ENCODE measurements around the gene CBLN1. TPM values are rescaled to one million over a fixed set of nuclear protein-coding genes. Genes with fewer than 3 reads are reported as not detected.

CBLN1 gene
- total RNA-seq, result under 1 TPM in 1 of 2 donors, not detected in 1; 0.26 TPM

DNA sequence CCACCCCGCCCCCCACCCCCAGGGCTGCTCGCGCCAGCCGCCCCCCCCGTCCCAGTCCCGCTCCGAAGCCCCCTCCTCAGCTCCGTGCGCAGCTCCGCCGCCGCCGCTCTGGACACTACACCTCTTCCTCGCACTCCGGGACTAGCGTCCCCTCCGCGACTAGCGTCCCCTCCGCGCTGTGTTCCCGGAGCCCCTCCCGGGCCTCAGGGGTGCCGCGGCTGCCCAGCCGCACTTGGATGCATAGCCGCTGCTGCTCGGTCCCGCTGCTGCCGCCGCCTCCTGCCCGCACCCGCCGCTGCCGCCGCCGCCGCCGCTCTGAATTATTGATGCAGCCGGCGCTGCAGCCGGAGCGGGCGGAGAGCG is at the start of gene CBLN1:
Gene CBLN1 (minus strand): TSS at position 359 of the 363 bp plus-strand sequence. CDS start 373 bp downstream, outside the sequence.
- H3K9me3 ChIP-seq, result no peaks in the 10 kb centered on the region
- 1 to 13% methylated on average over 3 to 38 of the region's 45 CpGs for WGBS, 2 donors
- H3K27ac ChIP-seq, result peak within 1 kb of the TSS; percentile 59 to 80 (median 66)
- intact Hi-C loops (cut with DNase I), result no loop called here
- TF ChIP-seq POLR2A (IDR thresholded peaks at IDR 0.05), result peak; percentile 1 to 22 (median 17)
- TF ChIP-seq, protein P1, sequence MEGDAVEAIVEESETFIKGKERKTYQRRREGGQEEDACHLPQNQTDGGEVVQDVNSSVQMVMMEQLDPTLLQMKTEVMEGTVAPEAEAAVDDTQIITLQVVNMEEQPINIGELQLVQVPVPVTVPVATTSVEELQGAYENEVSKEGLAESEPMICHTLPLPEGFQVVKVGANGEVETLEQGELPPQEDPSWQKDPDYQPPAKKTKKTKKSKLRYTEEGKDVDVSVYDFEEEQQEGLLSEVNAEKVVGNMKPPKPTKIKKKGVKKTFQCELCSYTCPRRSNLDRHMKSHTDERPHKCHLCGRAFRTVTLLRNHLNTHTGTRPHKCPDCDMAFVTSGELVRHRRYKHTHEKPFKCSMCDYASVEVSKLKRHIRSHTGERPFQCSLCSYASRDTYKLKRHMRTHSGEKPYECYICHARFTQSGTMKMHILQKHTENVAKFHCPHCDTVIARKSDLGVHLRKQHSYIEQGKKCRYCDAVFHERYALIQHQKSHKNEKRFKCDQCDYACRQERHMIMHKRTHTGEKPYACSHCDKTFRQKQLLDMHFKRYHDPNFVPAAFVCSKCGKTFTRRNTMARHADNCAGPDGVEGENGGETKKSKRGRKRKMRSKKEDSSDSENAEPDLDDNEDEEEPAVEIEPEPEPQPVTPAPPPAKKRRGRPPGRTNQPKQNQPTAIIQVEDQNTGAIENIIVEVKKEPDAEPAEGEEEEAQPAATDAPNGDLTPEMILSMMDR (IDR thresholded peaks at IDR 0.05), result no peak
- H3K4me3 ChIP-seq, result peak within 1 kb of the TSS; percentile 2 to 16
- no peak for ATAC-seq
- no peak for DNase-seq
- H3K4me1 ChIP-seq, result peaks cover 33% of the 10 kb centered on the region
- no peaks in the 10 kb centered on the region for H3K36me3 ChIP-seq (replicated peaks in 1 of 2; ENCODE audit: insufficient read depth in 1 of 2, low read depth in 2 of 2)
- H3K27me3 ChIP-seq, result peaks cover 3 to 43% of the 10 kb centered on the region in 2 donors

DNA sequence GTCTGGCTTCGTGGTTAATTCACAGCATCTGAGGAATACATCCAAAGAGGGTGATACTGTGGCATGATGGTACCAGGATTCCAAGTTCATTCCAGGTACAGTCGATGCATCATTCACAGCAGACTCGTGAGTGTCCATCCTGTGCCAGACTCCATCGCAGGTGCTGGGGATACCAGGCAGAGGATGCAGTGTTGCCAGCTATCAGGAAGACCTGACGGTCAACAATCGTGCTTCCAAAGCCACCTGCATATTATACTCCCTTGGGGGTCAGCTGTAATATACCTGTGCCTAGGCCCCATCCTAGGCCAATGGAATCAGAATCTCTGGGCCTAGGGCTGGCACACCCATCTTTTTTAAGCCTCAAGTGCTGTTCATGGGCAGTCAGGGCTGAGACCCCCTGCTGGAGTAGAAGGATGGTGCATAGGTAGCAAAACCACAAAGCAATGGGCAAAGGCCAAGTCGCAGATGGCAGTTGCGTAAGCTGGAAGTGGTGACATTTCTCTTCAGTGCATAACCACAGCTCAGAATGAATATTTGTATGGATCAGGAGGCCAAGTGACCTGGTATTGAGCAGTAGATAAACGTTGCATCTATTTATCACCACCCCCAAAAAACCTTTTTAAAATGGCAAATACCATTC is 49.0 kb upstream of the CBLN1 start:
- no peak for ATAC-seq
- H3K4me3 ChIP-seq, result no peak overlapping the region
- H3K36me3 ChIP-seq (replicated peaks in 1 of 2; ENCODE audit: insufficient read depth in 1 of 2, low read depth in 2 of 2), result no peaks in the 10 kb centered on the region
- H3K27ac ChIP-seq, result no peak overlapping the region
- no peaks in the 10 kb centered on the region for H3K9me3 ChIP-seq
- no peaks in the 10 kb centered on the region for H3K27me3 ChIP-seq
- 71 to 78% methylated on average over 7 to 9 of the region's 9 CpGs for WGBS, 2 donors
- DNase-seq, result no peak
- intact Hi-C loops (cut with DNase I), result no loop called here
- TF ChIP-seq POLR2A (IDR thresholded peaks at IDR 0.05), result no peak
- TF ChIP-seq, protein P1 (IDR thresholded peaks at IDR 0.05), result no peak
- H3K4me1 ChIP-seq, result peaks cover 11% of the 10 kb centered on the region

DNA sequence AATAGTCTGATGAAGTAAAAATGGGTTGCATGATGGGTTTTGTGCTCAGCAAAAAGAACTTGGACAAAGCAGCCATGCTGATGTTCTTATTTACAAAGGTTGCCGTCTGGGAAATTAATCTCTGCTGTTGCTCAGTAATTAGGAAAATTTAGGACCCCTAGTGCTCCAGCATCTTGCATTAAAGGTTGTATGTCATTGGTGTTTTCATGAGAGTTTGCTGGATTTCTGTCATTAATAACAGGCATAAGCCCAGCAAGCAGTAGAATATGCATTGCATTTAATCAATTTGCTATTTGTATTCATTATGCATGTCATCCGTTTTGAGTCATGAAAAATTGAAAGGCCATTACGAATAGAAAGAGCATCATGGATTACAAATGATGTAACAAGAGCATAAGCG is 46.7 kb upstream of the CBLN1 start:
- H3K9me3 ChIP-seq, result no peaks in the 10 kb centered on the region
- no peak overlapping the region for H3K4me3 ChIP-seq
- TF ChIP-seq POLR2A (IDR thresholded peaks at IDR 0.05), result no peak
- TF ChIP-seq, protein P1 (IDR thresholded peaks at IDR 0.05), result no peak
- intact Hi-C loops (cut with DNase I), result no loop called here
- H3K27me3 ChIP-seq, result no peaks in the 10 kb centered on the region
- no peak overlapping the region for H3K27ac ChIP-seq
- DNase-seq (no peak), ATAC-seq (no peak)
- no peaks in the 10 kb centered on the region for H3K36me3 ChIP-seq (replicated peaks in 1 of 2; ENCODE audit: insufficient read depth in 1 of 2, low read depth in 2 of 2)
- WGBS, 2 donors, result 75 to 78% methylated on average over 4 of the region's 4 CpGs
- H3K4me1 ChIP-seq, result peaks cover 11% of the 10 kb centered on the region

DNA sequence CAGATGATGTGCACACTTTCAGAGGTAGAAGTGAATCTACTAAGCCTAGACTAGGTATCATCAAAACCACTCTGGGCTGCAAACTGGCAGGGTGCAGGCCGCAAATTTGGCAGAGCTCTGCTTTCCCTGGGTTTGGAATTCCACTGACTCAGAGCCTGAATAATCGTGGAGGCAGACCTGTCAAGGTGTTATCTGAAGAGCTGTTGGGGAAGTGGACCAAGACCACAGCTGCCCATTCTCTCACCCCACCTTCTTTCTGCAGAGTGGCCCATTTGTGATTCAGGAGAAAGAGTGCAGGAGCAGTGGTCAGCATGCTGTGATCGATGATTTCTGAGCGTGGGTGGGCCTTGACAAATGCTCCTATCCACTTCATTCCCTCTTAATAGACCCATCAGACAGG is 45.8 kb upstream of the CBLN1 start:
- Histone ChIP-seq H3K27ac (no peak overlapping the region), H3K4me3 (no peak overlapping the region), H3K9me3 (no peaks in the 10 kb centered on the region), H3K4me1 (peaks cover 11% of the 10 kb centered on the region), H3K27me3 (no peaks in the 10 kb centered on the region), H3K36me3 (replicated peaks in 1 of 2; ENCODE audit: insufficient read depth in 1 of 2, low read depth in 2 of 2) (no peaks in the 10 kb centered on the region)
- peak; percentile 57 to 82 (median 64) for DNase-seq
- 38 to 39% methylated on average over 3 to 4 of the region's 4 CpGs for WGBS, 2 donors
- peak; percentile 73 for ATAC-seq
- TF ChIP-seq, protein P1 (IDR thresholded peaks at IDR 0.05), result no peak
- no peak for TF ChIP-seq POLR2A (IDR thresholded peaks at IDR 0.05)
- intact Hi-C loops (cut with DNase I), result no loop called here

DNA sequence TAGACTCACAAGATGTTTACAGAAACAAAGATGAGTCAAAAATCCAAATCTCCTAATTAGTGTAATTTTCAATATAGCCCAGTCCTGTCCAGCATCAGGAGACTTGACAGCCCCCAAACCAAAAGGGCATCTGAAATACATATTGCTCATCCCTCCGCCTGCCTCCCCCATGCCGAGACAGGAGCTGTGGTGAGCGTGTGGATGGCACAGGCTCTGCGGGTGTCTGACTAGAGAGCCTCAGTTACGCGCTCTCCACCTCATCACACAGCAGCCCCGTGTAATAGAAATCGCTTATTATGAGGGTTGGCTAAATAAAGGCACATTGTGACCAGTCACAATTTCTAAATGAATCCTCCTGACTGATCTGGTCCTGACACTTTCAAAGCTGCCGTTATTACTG is 43.1 kb upstream of the CBLN1 start:
- Histone ChIP-seq H3K27ac (no peak overlapping the region), H3K9me3 (no peaks in the 10 kb centered on the region), H3K36me3 (replicated peaks in 1 of 2; ENCODE audit: insufficient read depth in 1 of 2, low read depth in 2 of 2) (no peaks in the 10 kb centered on the region), H3K4me1 (peaks cover 11% of the 10 kb centered on the region), H3K4me3 (no peak overlapping the region), H3K27me3 (no peaks in the 10 kb centered on the region)
- intact Hi-C loops (cut with DNase I), result no loop called here
- TF ChIP-seq POLR2A (IDR thresholded peaks at IDR 0.05), result no peak
- TF ChIP-seq, protein P1 (IDR thresholded peaks at IDR 0.05), result no peak
- no peak for DNase-seq
- WGBS, 2 donors, result 79 to 89% methylated on average over 9 of the region's 9 CpGs
- ATAC-seq, result no peak
